GM23338 (cell line): ENCODE measurements around the gene SLC44A4. TPM values are rescaled to one million over a fixed set of nuclear protein-coding genes. Genes with fewer than 3 reads are reported as not detected.

Experiments
- ATAC-seq: fragments of 200-7000 bp; cut with Tn5 transposase; 3 replicates; pipeline ENCODE4 v1.9.1; 2020
- DNase-seq: peaks from one replicate; pipeline ENCODE4 v3.0.0-alpha.2; 2015; ENCODE audit warnings: low spot score
- H2AFZ ChIP-seq: fragments of 200-600 bp; sonication (generic); 2 replicates; pipeline ENCODE4 v1.8.0; 2016; ENCODE audit warnings: antibody characterized with exemption, mild to moderate bottlenecking, moderate library complexity
- H3F3A ChIP-seq: fragments of 200-600 bp; sonication (generic); replicated peaks from 2 replicates; pipeline ENCODE4 v1.8.0; 2017; ENCODE audit warnings: antibody characterized with exemption, mixed run types, low read depth
- H3K27ac ChIP-seq: fragments of 200-600 bp; sonication (generic); 2 replicates; pipeline ENCODE4 v1.6.1; 2016; ENCODE audit warnings: low read depth
- H3K27me3 ChIP-seq: fragments of 200-600 bp; sonication (generic); 2 replicates; pipeline ENCODE4 v1.8.0; 2016; ENCODE audit warnings: mild to moderate bottlenecking, mixed run types, moderate library complexity; ENCODE audit not compliant: insufficient read depth
- H3K36me3 ChIP-seq: fragments of 200-600 bp; sonication (generic); 2 replicates; pipeline ENCODE4 v1.8.0; 2016; ENCODE audit warnings: mild to moderate bottlenecking; ENCODE audit not compliant: insufficient read depth
- H3K4me1 ChIP-seq: fragments of 200-600 bp; sonication (generic); 2 replicates; pipeline ENCODE4 v1.8.0; 2016; ENCODE audit warnings: mild to moderate bottlenecking, moderate library complexity; ENCODE audit not compliant: insufficient read depth
- H3K4me2 ChIP-seq: fragments of 200-600 bp; sonication (generic); 2 replicates; pipeline ENCODE4 v1.7.1; 2017; ENCODE audit warnings: mixed run types
- H3K4me3 ChIP-seq: fragments of 200-600 bp; sonication (generic); 2 replicates; pipeline ENCODE4 v1.6.1; 2016; ENCODE audit warnings: mixed run types
- H3K79me2 ChIP-seq: fragments of 200-600 bp; sonication (generic); replicated peaks from 2 replicates; pipeline ENCODE4 v1.8.0; 2017; ENCODE audit warnings: mild to moderate bottlenecking; ENCODE audit not compliant: insufficient read depth
- H3K9me2 ChIP-seq: fragments of 200-600 bp; sonication (generic); 2 replicates; pipeline ENCODE4 v1.8.0; 2017; ENCODE audit not compliant: insufficient read depth
- H4K20me1 ChIP-seq: fragments of 200-600 bp; sonication (generic); replicated peaks from 2 replicates; pipeline ENCODE4 v1.8.0; 2017; ENCODE audit warnings: mild to moderate bottlenecking; ENCODE audit not compliant: insufficient read depth
- H3K27ac Mint-ChIP-seq: 2 replicates; pipeline ENCODE4 v1.8.0; 2020; ENCODE audit warnings: inconsistent platforms, mild to moderate bottlenecking, moderate library complexity, mixed read lengths
- H3K27me3 Mint-ChIP-seq: 3 replicates; pipeline ENCODE4 v1.8.0; 2022; ENCODE audit warnings: low read depth, mild to moderate bottlenecking, moderate library complexity, mixed read lengths, inconsistent platforms; ENCODE audit not compliant: insufficient read depth, poor library complexity
- H3K36me3 Mint-ChIP-seq: 3 replicates; pipeline ENCODE4 v1.8.0; 2021; ENCODE audit warnings: low read depth, mild to moderate bottlenecking, inconsistent platforms, moderate library complexity, mixed read lengths
- H3K4me1 Mint-ChIP-seq: 3 replicates; pipeline ENCODE4 v1.8.0; 2020; ENCODE audit warnings: mild to moderate bottlenecking, inconsistent platforms, mixed read lengths
- H3K4me3 Mint-ChIP-seq: 3 replicates; pipeline ENCODE4 v1.8.0; 2021; ENCODE audit warnings: moderate library complexity, mild to moderate bottlenecking, inconsistent platforms, mixed read lengths
- H3K9me3 Mint-ChIP-seq: 3 replicates; pipeline ENCODE4 v1.8.0; 2020; ENCODE audit warnings: moderate library complexity, mild to moderate bottlenecking, inconsistent platforms, mixed read lengths
- CREB1 ChIP-seq: fragments of 250-450 bp; sonication (Bioruptor Pico); IDR thresholded peaks from 2 replicates; pipeline ENCODE4 v1.5.0; 2020; ENCODE audit warnings: low read depth, mild to moderate bottlenecking, moderate library complexity
- EZH2phosphoT487 ChIP-seq: fragments of 200-600 bp; sonication (generic); IDR thresholded peaks from one replicate; pipeline ENCODE4 v1.8.1; 2018; ENCODE audit warnings: antibody characterized with exemption; ENCODE audit not compliant: unreplicated experiment
- NANOG ChIP-seq: IDR thresholded peaks from 2 replicates; pipeline ENCODE4 v1.6.1; 2016; ENCODE audit warnings: antibody characterized with exemption, borderline replicate concordance
- POLR2AphosphoS5 ChIP-seq: IDR thresholded peaks from 2 replicates; pipeline ENCODE4 v1.6.1; 2016; ENCODE audit warnings: antibody characterized with exemption, low read depth
- polyA plus RNA-seq: library from polyadenylated mRNA; unstranded; fragments of >200 nt; fragmentation: Nextera tagmentation; extraction: Ambion mirVana; gene quantifications from 2 replicates; pipeline ENCODE4 v1.2.1, GENCODE V29; 2016
- total RNA-seq: library from RNA; depleted of rRNA; stranded (reverse); fragments of >200 nt; shearing (Covaris generic); gene quantifications from 2 replicates; pipeline ENCODE4 v1.2.3, GENCODE V29; 2014
- TF ChIP-seq, protein P1 (sequence below), 2 experiments: fragments of 200-600 bp in 1 of 2; sonication (generic) in 1 of 2; conservative IDR thresholded peaks; 2 replicates each; pipeline versions ENCODE4 v1.5.1 to v1.6.1; 2016 to 2017; ENCODE audit warnings: antibody characterized with exemption in 2 of 2, low read depth in 2 of 2, mild to moderate bottlenecking in 2 of 2, moderate library complexity in 1 of 2
- TF ChIP-seq, protein P2 (sequence below): IDR thresholded peaks from 2 replicates; pipeline ENCODE4 v1.6.1; 2016; ENCODE audit warnings: antibody characterized with exemption

Gene SLC44A4
- total and polyA plus RNA-seq, 2 experiments from 2014 or later: 1.1 to 3.7 TPM

DNA sequence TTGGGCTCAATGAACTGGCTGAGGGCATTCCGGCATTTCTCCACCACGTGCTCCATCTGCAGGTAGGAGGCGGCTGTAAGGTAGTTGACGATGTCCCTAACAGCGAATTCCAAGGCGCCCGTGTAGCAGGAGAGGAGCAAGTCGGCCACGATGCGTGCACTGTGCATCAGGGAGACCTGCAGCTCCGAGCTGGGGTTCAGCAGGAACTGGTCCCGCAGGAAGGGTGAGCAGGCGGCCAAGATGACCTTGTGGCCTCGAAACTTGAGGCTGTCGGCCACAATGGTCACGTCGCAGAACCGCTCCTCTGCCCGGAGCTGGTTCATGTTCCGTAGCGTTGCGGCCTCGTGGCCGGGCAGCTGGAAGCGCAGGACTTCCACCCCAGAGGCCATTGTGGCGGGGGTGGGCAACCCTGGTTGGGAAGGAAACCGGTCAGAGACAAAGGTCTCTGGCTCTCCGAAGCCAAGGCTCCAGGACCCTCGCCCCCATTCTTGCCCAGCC is 22.2 kb upstream of the SLC44A4 start:
- ATAC-seq (peak; percentile 7), DNase-seq (peak; percentile 64)
- Histone ChIP-seq H3K27ac (peak overlapping the region; percentile 50; the same call in 1 of the 2 replicates), H3K79me2 (peaks cover 9% of the 10 kb centered on the region; the same call in 1 of the 2 replicates), H3K4me3 (peak overlapping the region; percentile 80), H3K36me3 (peaks cover 2% of the 10 kb centered on the region; the same call in 1 of the 2 replicates), H3K4me2 (peak overlapping the region; percentile 94), H3F3A (peaks cover 10% of the 10 kb centered on the region; the same call in 1 of the 2 replicates), H4K20me1 (peaks cover 5% of the 10 kb centered on the region; the same call in 1 of the 2 replicates), H3K4me1 (peaks cover 18% of the 10 kb centered on the region; the same call in 1 of the 2 replicates), H3K27me3 (no peaks in the 10 kb centered on the region), H3K9me2 (no peaks in the 10 kb centered on the region), H2AFZ (no peak overlapping the region)
- peak overlapping the region; percentile 81; the same call in 1 of the 2 replicates for H3K27ac Mint-ChIP-seq
- H3K9me3 Mint-ChIP-seq: no peaks in the 10 kb centered on the region
- H3K4me1 Mint-ChIP-seq: peaks cover 30% of the 10 kb centered on the region
- peak overlapping the region; percentile 79 for H3K4me3 Mint-ChIP-seq
- TF ChIP-seq, protein P1, sequence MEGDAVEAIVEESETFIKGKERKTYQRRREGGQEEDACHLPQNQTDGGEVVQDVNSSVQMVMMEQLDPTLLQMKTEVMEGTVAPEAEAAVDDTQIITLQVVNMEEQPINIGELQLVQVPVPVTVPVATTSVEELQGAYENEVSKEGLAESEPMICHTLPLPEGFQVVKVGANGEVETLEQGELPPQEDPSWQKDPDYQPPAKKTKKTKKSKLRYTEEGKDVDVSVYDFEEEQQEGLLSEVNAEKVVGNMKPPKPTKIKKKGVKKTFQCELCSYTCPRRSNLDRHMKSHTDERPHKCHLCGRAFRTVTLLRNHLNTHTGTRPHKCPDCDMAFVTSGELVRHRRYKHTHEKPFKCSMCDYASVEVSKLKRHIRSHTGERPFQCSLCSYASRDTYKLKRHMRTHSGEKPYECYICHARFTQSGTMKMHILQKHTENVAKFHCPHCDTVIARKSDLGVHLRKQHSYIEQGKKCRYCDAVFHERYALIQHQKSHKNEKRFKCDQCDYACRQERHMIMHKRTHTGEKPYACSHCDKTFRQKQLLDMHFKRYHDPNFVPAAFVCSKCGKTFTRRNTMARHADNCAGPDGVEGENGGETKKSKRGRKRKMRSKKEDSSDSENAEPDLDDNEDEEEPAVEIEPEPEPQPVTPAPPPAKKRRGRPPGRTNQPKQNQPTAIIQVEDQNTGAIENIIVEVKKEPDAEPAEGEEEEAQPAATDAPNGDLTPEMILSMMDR (conservative IDR thresholded peaks at IDR 0.05; ENCODE audit: low read depth in 2 of 2): no peak
- TF ChIP-seq NANOG: no peak
- peaks cover 28% of the 10 kb centered on the region for H3K36me3 Mint-ChIP-seq
- H3K27me3 Mint-ChIP-seq: peaks cover 23% of the 10 kb centered on the region

DNA sequence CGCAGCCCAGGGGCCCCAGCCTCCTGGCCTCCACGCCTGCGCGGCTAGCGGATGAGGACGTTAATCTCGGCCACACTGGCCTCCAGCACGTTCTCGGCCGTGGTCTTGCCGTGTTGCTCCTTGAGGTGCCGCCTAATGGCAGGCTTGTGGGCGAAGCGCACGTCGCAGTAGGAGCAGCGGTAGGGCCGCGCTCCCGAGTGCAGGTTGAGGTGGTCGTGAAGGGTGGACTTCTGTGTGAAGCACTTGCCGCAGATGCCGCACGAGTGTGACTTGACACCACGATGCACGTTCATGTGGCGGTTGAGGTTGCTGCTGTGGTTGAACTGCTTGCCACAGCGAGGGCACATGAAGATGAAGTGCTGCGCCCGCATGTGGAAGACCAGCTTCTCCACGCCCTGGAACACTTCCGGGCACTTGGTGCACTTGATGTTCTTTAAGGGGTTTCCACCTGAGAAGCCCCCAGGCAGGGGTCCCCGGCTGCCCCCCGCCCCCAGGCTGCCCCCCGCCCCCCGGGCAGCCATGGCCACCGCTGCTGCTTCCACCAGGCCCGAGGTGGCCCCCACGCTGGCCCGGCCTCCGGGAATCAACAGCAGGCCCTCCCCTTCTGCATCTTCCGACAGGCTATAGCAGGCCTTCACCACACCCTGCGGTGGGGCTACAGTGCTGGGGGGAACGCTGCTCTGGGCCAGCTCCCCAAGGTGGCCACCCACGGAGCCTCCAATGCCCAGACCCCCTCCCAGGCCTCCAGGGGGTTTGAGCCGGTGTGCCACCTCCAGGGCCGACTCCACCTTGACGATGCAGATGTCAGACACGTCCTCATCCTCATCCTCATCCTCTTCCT is 21.3 kb upstream of the SLC44A4 start:
- H3K27ac Mint-ChIP-seq: no peak overlapping the region
- H3K36me3 ChIP-seq: peaks cover 10% of the 10 kb centered on the region
- peak overlapping the region; percentile 23; the same call in 2 of the 3 replicates for H3K4me3 Mint-ChIP-seq
- H3F3A ChIP-seq: peaks cover 17% of the 10 kb centered on the region; the same call in 1 of the 2 replicates
- H3K79me2 ChIP-seq: peaks cover 15% of the 10 kb centered on the region; the same call in 1 of the 2 replicates
- no peaks in the 10 kb centered on the region for H3K9me2 ChIP-seq
- ATAC-seq (no peak), DNase-seq (no peak)
- H3K4me1 Mint-ChIP-seq: peaks cover 31% of the 10 kb centered on the region
- no peak overlapping the region for H3K4me3 ChIP-seq
- TF ChIP-seq POLR2AphosphoS5 (no peak), EZH2phosphoT487 (no peak), CREB1 (CRISPR knock-in tag) (no peak)
- TF ChIP-seq, protein P2, sequence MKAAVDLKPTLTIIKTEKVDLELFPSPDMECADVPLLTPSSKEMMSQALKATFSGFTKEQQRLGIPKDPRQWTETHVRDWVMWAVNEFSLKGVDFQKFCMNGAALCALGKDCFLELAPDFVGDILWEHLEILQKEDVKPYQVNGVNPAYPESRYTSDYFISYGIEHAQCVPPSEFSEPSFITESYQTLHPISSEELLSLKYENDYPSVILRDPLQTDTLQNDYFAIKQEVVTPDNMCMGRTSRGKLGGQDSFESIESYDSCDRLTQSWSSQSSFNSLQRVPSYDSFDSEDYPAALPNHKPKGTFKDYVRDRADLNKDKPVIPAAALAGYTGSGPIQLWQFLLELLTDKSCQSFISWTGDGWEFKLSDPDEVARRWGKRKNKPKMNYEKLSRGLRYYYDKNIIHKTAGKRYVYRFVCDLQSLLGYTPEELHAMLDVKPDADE: no peak
- no peaks in the 10 kb centered on the region for H3K9me3 Mint-ChIP-seq
- no peak overlapping the region for H2AFZ ChIP-seq
- H3K36me3 Mint-ChIP-seq: peaks cover 37% of the 10 kb centered on the region
- H3K4me2 ChIP-seq: no peak overlapping the region; the same call in 1 of the 2 replicates
- H3K27me3 ChIP-seq: no peaks in the 10 kb centered on the region
- peaks cover 5% of the 10 kb centered on the region; the same call in 1 of the 2 replicates for H4K20me1 ChIP-seq
- no peak overlapping the region for H3K27ac ChIP-seq
- peaks cover 13% of the 10 kb centered on the region; the same call in 1 of the 2 replicates for H3K4me1 ChIP-seq
- H3K27me3 Mint-ChIP-seq: peaks cover 23% of the 10 kb centered on the region
